Measurements from ENCODE around the gene UGT1A1. TPM values are rescaled to one million over a fixed set of nuclear protein-coding genes. Genes with fewer than 3 reads are reported as not detected.
A peak's percentile ranks its signal among the peaks of the same experiment; 100 is the strongest.

Gene UGT1A1
- polyA plus RNA-seq, 2 of the 4 experiments (the other 2 are of a cell fraction), result 1.9 TPM

DNA sequence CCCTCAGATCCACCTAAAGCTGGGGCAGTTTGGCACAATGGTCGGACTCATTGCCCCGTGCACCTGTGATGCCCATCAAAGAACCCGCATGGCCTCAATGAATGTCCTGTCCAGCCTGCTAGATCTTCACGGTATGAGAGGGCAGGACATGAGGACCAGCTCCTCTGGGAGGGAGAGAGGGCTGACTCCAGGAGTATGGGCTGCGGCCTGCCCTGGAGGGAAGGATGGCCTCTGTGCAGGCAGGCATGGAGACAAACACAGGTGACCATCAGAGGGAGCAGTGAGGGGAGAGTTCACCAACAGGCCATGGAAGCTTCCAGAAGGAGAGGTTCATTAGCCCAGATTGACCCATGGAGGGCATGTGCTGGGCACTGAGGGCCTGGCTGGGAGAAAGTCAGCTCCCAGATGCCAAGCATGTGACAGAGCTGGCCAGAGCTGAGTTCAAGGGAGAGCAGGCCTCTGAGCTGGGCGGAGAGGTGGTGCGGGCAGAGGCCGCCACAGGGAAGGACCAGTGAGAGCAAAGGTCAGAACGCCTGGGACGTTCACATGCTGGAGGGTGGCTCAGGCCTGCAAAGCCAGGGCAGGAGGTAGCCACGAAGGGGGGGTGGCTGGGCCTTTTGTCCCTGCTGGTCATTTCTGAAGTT lies 58.0 kb downstream of the UGT1A1 start:
- H3K4me3 ChIP-seq, result no peak overlapping the region
- ATAC-seq (no peak), FAIRE-seq (no peak), DNase-seq (ENCODE audit: low read depth in 1 of 2, low spot score in 1 of 2) (no peak)
- ChIA-PET POLR2A (no interaction called here), CTCF (interaction anchor here (1.1 to 1.2 kb wide), 2 partner anchors 14 to 15 kb away, joined by 3 read pairs; no protein-coding TSS in a partner anchor)
- TF ChIP-seq POLR2AphosphoS2 (conservative IDR thresholded peaks at IDR 0.05; ENCODE audit: low read length) (no peak), JUNB (IDR thresholded peaks at IDR 0.05) (no peak), CHD4 (IDR thresholded peaks at IDR 0.05; ENCODE audit: borderline replicate concordance) (no peak), ESRRA (IDR thresholded peaks at IDR 0.05; ENCODE audit: borderline replicate concordance, low read length) (no peak), EHF (CRISPR knock-in tag; IDR thresholded peaks at IDR 0.05) (no peak), SREBF2 (IDR thresholded peaks at IDR 0.05) (no peak)
- peaks cover 25% of the 10 kb centered on the region for H3K4me1 ChIP-seq
- WGBS (ENCODE audit: missing lambda C conversion rate), result 88% methylated on average over 11 of the region's 11 CpGs
- H3K9me3 ChIP-seq, result no peaks in the 10 kb centered on the region
- no peak overlapping the region for H3K4me2 ChIP-seq
- H3K27ac ChIP-seq, result peak overlapping the region; percentile 51 to 81; a peak in 5 of 6 replicates

GRCh38 chr2:233818639-233819621 lies 58.9 kb downstream of the UGT1A1 start:
- WGBS (ENCODE audit: missing lambda C conversion rate), result 79% methylated on average over 14 of the region's 17 CpGs
- Histone ChIP-seq H3K9me3 (no peaks in the 10 kb centered on the region), H3K4me1 (peaks cover 33% of the 10 kb centered on the region), H3K4me2 (no peak overlapping the region), H3K4me3 (no peak overlapping the region), H3K27ac (peak overlapping the region in 1 of 2 experiments; percentile 81; a peak in 4 of 6 replicates)
- ChIA-PET CTCF (interaction anchor here (1.2 kb wide), 1 partner anchor 13 kb away, joined by 3 read pairs; no protein-coding TSS in a partner anchor), POLR2A (no interaction called here)
- ATAC-seq (no peak), DNase-seq (ENCODE audit: low read depth in 1 of 2, low spot score in 1 of 2) (no peak), FAIRE-seq (no peak)
- TF ChIP-seq KDM5A (IDR thresholded peaks at IDR 0.05), result no peak
- TF ChIP-seq RCOR1 (IDR thresholded peaks at IDR 0.05; ENCODE audit: low read depth, low read length), result no peak
- no peak for TF ChIP-seq SREBF2 (IDR thresholded peaks at IDR 0.05)
- no peak for TF ChIP-seq HDAC2 (IDR thresholded peaks at IDR 0.05)
- TF ChIP-seq ZNF302 (CRISPR knock-in tag; IDR thresholded peaks at IDR 0.05), result no peak
- TF ChIP-seq RFX5 (IDR thresholded peaks at IDR 0.05), result no peak
- TF ChIP-seq, protein P1, sequence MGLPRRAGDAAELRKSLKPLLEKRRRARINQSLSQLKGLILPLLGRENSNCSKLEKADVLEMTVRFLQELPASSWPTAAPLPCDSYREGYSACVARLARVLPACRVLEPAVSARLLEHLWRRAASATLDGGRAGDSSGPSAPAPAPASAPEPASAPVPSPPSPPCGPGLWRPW (IDR thresholded peaks at IDR 0.05), result no peak
- no peak for TF ChIP-seq MAFK (IDR thresholded peaks at IDR 0.05; ENCODE audit: partially characterized antibody)
- no peak for TF ChIP-seq SMC3 (IDR thresholded peaks at IDR 0.05)
- TF ChIP-seq JUNB (IDR thresholded peaks at IDR 0.05), result no peak
- no peak for TF ChIP-seq MAX (IDR thresholded peaks at IDR 0.05)
- no peak for TF ChIP-seq CHD2 (IDR thresholded peaks at IDR 0.05; ENCODE audit: low read length, partially characterized antibody)
- no peak for TF ChIP-seq ZC3H11A (IDR thresholded peaks at IDR 0.05)
- TF ChIP-seq NR3C1 (IDR thresholded peaks at IDR 0.05), result no peak
- no peak for TF ChIP-seq NPAS2 (CRISPR knock-in tag; IDR thresholded peaks at IDR 0.05; ENCODE audit: borderline replicate concordance)
- TF ChIP-seq HOXA7 (CRISPR knock-in tag; IDR thresholded peaks at IDR 0.05), result no peak
- no peak for TF ChIP-seq HEYL (CRISPR knock-in tag; IDR thresholded peaks at IDR 0.05)
- no peak for TF ChIP-seq HOXB13 (CRISPR knock-in tag; IDR thresholded peaks at IDR 0.05; ENCODE audit: low read depth)
- TF ChIP-seq TFCP2L1 (CRISPR knock-in tag; IDR thresholded peaks at IDR 0.05), result no peak
- TF ChIP-seq PBX3 (IDR thresholded peaks at IDR 0.05), result no peak

All from A549 (cell line).